K562 (cell line): ENCODE results near the gene PRKAR2B. TPM values are rescaled to one million over a fixed set of nuclear protein-coding genes. Genes with fewer than 3 reads are reported as not detected.
A peak's percentile ranks its signal among the peaks of the same experiment; 100 is the strongest.

Experiments used
- ATAC-seq: fragments of 200-7000 bp; cut with Tn5 transposase; 3 replicates; pipeline ENCODE4 v1.9.1; 2020; ENCODE audit warnings: moderate library complexity
- BruUV-seq: library from RNA; stranded (reverse); fragments of 400-500 nt; replicated peaks from 2 replicates; lab custom pipeline; 2021; lab: Mats Ljungman, UMichigan
- CTCF ChIA-PET: fragments of 300-600 bp; formaldehyde crosslinking; extraction: SDS; loops from one replicate; lab custom pipeline; 2021; ENCODE audit warnings: low intra/inter-chr PET ratio; lab: Yijun Ruan, JAX
- POLR2A ChIA-PET: fragments of 300-600, 350-650 bp; sonication (Branson Sonifier 250); formaldehyde crosslinking; extraction: SDS; loops from one replicate; lab custom pipeline; 2021; ENCODE audit warnings: antibody characterized with exemption, inconsistent platforms; lab: Yijun Ruan, JAX
- DNase-seq, 4 experiments: peaks; one replicate each; pipeline versions ENCODE4 v3.0.0 to v3.0.0-alpha.2; 2011 to 2018; ENCODE audit warnings: low spot score in 3 of 4, mixed read lengths in 3 of 4; ENCODE audit errors: extremely low read depth in 1 of 4
- FAIRE-seq: peaks from 2 replicates; lab custom pipeline; 2011; peaks lifted over from hg19 to GRCh38; lab: Jason Lieb, UNC
- H2AFZ ChIP-seq: 2 replicates; pipeline ENCODE4 v1.6.0; 2011; ENCODE audit warnings: low read depth, low read length, control low read depth, inconsistent platforms
- H3K27ac ChIP-seq: fragments of 200-600 bp; 3 replicates; pipeline ENCODE4 v1.8.0; 2011; ENCODE audit warnings: low read depth, mild to moderate bottlenecking, control low read depth, inconsistent platforms, low read length, moderate library complexity, mixed read lengths; ENCODE audit errors: extremely low read depth
- H3K27me3 ChIP-seq, 2 experiments: fragments of 300-600 bp in 1 of 2; 2 replicates in 1 of 2; 3 replicates in 1 of 2; pipeline versions ENCODE4 v1.6.0 to v1.8.0; 2011; ENCODE audit warnings: inconsistent platforms in 2 of 2, low read length in 2 of 2, mild to moderate bottlenecking in 1 of 2, mixed read lengths in 1 of 2, moderate library complexity in 1 of 2; ENCODE audit not compliant: control insufficient read depth in 2 of 2, insufficient read depth in 2 of 2
- H3K36me3 ChIP-seq: fragments of 300-600 bp; 3 replicates; pipeline ENCODE4 v1.8.0; 2011; ENCODE audit warnings: mild to moderate bottlenecking, low read length, inconsistent platforms; ENCODE audit not compliant: control insufficient read depth, insufficient read depth
- H3K4me1 ChIP-seq, 2 experiments: fragments of 200-600 bp in 1 of 2; replicated peaks in 1 of 2; 2 replicates in 1 of 2; 3 replicates in 1 of 2; pipeline versions ENCODE4 v1.5.1 to v1.8.0; 2011; ENCODE audit warnings: inconsistent platforms in 2 of 2, low read length in 2 of 2, mild to moderate bottlenecking in 1 of 2, mixed read lengths in 1 of 2, moderate library complexity in 1 of 2; ENCODE audit not compliant: control insufficient read depth in 2 of 2, insufficient read depth in 2 of 2
- H3K4me2 ChIP-seq: 2 replicates; pipeline ENCODE4 v1.6.1; 2011; ENCODE audit warnings: low read length, control low read depth, inconsistent platforms, mixed read lengths; ENCODE audit not compliant: insufficient read depth
- H3K4me3 ChIP-seq: fragments of 200-600 bp; sonication (generic), shearing (Covaris generic); 2 replicates; pipeline ENCODE4 v1.5.1; 2016; ENCODE audit warnings: control low read depth, inconsistent platforms
- H3K79me2 ChIP-seq: fragments of 200-600 bp; 3 replicates; pipeline ENCODE4 v1.8.0; 2011; ENCODE audit warnings: low read length, inconsistent platforms; ENCODE audit not compliant: control insufficient read depth, insufficient read depth
- H3K9ac ChIP-seq, 2 experiments: 2 replicates each; pipeline versions ENCODE4 v1.6.0 to v1.6.1; 2011; ENCODE audit warnings: low read depth in 2 of 2, low read length in 2 of 2, control low read depth in 1 of 2, inconsistent platforms in 1 of 2, mild to moderate bottlenecking in 1 of 2, mixed read lengths in 1 of 2; ENCODE audit not compliant: insufficient read depth in 1 of 2
- H3K9me1 ChIP-seq: one replicate; pipeline ENCODE4 v1.6.0; 2011; ENCODE audit warnings: inconsistent platforms, mild to moderate bottlenecking, low read length, moderate library complexity; ENCODE audit not compliant: control insufficient read depth, insufficient read depth
- H3K9me3 ChIP-seq: replicated peaks from 2 replicates; pipeline ENCODE4 v1.5.1; 2011; ENCODE audit warnings: low read depth, low read length, inconsistent platforms; ENCODE audit not compliant: control insufficient read depth, insufficient read depth
- H4K20me1 ChIP-seq: replicated peaks from 2 replicates; pipeline ENCODE4 v1.6.1; 2011; ENCODE audit warnings: low read length, inconsistent platforms, mixed read lengths; ENCODE audit not compliant: control insufficient read depth, insufficient read depth
- DNMT1 ChIP-seq: fragments of 450-650 bp; IDR thresholded peaks from 2 replicates; pipeline ENCODE4 v1.6.1; 2016; ENCODE audit warnings: antibody characterized with exemption, mild to moderate bottlenecking
- TEAD4 ChIP-seq, 2 experiments: sonication (generic) in 1 of 2; formaldehyde crosslinking in 1 of 2; IDR thresholded peaks; 2 replicates each; pipeline versions ENCODE4 v1.6.1 to v1.8.0; 2012 to 2022; ENCODE audit warnings: borderline replicate concordance in 1 of 2, inconsistent platforms in 1 of 2, low read length in 1 of 2, mild to moderate bottlenecking in 1 of 2, missing genetic modification reagents in 1 of 2
- ZNF274 ChIP-seq: IDR thresholded peaks from 2 replicates; pipeline ENCODE4 v1.6.1; 2011; ENCODE audit warnings: low read depth, mild to moderate bottlenecking, low read length, moderate library complexity, borderline replicate concordance
- ZNF583 ChIP-seq: fragments of 250-450 bp; sonication (Bioruptor Pico); IDR thresholded peaks from 2 replicates; pipeline ENCODE4 v1.4.0; 2020
- WGBS: fragments of 100-300 bp; shearing (Covaris generic); methylation state at CpG from one replicate; pipeline ENCODE4 v1.1.6; 2016; ENCODE audit warnings: low coverage, mixed read lengths; ENCODE audit not compliant: insufficient coverage; ENCODE audit errors: missing lambda C conversion rate; 5-methylcytosine and 5-hydroxymethylcytosine counted together
- in situ Hi-C: fragments of 300-500 bp; cut with MboI; formaldehyde crosslinking; loops from 4 replicates; pipeline ENCODE4 v1.15.0; 2018; ENCODE audit warnings: inconsistent platforms, mixed read lengths
- intact Hi-C: fragments of 100-400 bp; cut with micrococcal nuclease; formaldehyde crosslinking; loops from 2 replicates; pipeline ENCODE4 v1.14.2; 2022
- polyA plus RNA-seq, 8 experiments: library from polyadenylated mRNA; depleted of rRNA in 4 of 8; stranded (reverse) in 5 of 8; unstranded in 3 of 8; fragments of >200 nt; fragmentation: Nextera tagmentation in 2 of 8; fragmentation: Illumina TruSeq in 1 of 8; extraction: Ambion mirVana in 2 of 8; extraction: Trizol in 1 of 8; gene quantifications; 2 replicates each; pipeline versions ENCODE4 v1.2.1 to v1.2.3, GENCODE V29; 2011 to 2014; ENCODE audit warnings: inconsistent platforms in 1 of 8, missing spikeins in 1 of 8
- total RNA-seq, 7 experiments: library from RNA; depleted of rRNA in 6 of 7; stranded (reverse); fragments of >200 nt in 6 of 7; fragmentation: Illumina TruSeq in 2 of 7; extraction: Trizol in 2 of 7; gene quantifications; 2 replicates each; pipeline versions ENCODE4 v1.2.1 to v1.2.3, GENCODE V29; 2011 to 2021; ENCODE audit warnings: low replicate concordance in 1 of 7
- TF ChIP-seq, protein P1 (sequence below): fragments of 450-650 bp; formaldehyde crosslinking; IDR thresholded peaks from 2 replicates; pipeline ENCODE4 v1.4.0; 2020; ENCODE audit warnings: mild to moderate bottlenecking
- TF ChIP-seq, protein P2 (sequence below): fragments of 250-450 bp; sonication (Bioruptor Pico); IDR thresholded peaks from 2 replicates; pipeline ENCODE4 v1.5.0; 2021
- TF ChIP-seq, protein P3 (sequence below): fragments of 250-450 bp; sonication (Bioruptor Pico); IDR thresholded peaks from 2 replicates; pipeline ENCODE4 v1.4.0; 2020
- TF ChIP-seq, protein P4 (sequence below): fragments of 250-450 bp; sonication (Bioruptor Pico); IDR thresholded peaks from 2 replicates; pipeline ENCODE4 v1.4.0; 2020
- TF ChIP-seq, protein P5 (sequence below): fragments of 200-400 bp; formaldehyde crosslinking; IDR thresholded peaks from 2 replicates; pipeline ENCODE4 v1.6.1; 2017; ENCODE audit warnings: mild to moderate bottlenecking, low read depth, low read length, moderate library complexity

The PRKAR2B gene
- total and polyA plus RNA-seq, 9 of the 15 experiments (the other 6 are each of a cell fraction or from before 2014, with no cell fraction given) = 59.0 to 173 (median 129) TPM

DNA sequence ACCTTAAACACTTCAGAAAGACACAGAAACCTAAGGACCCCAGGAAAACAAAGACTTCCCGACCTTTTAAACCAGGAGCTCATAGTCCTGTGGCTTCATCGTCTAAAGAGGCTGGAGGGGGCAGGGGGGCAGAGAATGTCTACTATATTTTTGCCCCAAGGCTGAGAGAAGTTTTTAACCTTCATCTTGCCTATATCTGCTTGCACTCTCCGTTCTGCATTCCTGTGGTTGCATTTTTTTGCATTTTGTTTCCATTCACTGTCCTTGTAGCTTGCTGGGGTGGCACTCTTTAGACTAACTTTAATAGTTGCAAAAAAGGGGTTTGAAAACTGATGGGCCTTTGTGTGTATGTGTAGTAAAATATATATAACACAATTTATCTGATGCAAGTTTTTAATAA, 23.7 kb downstream of the PRKAR2B start:
- peaks cover 6 to 34% of the 10 kb centered on the region in 2 experiments; a peak in 3 of 5 replicates for H3K4me1 ChIP-seq
- no peak overlapping the region for H2AFZ ChIP-seq
- no peak overlapping the region for H3K4me2 ChIP-seq
- H3K36me3 ChIP-seq = peaks cover 30% of the 10 kb centered on the region
- no TSS peak for BruUV-seq
- no peak overlapping the region for H3K27ac ChIP-seq
- FAIRE-seq (no peak), DNase-seq (no peak), ATAC-seq (no peak)
- H3K9me3 ChIP-seq = peaks cover 3% of the 10 kb centered on the region; the same call in 1 of the 2 replicates
- H3K9me1 ChIP-seq = no peaks in the 10 kb centered on the region
- no peak overlapping the region for H3K9ac ChIP-seq
- ChIA-PET CTCF (no interaction called here), POLR2A (interaction anchor here (1.0 to 2.6 kb wide), 4 partner anchors 9 to 14 kb away, joined by 3 to 16 read pairs (median 6); no protein-coding TSS in a partner anchor)
- H3K4me3 ChIP-seq = no peak overlapping the region
- in situ Hi-C loops (no loop called here), intact Hi-C loops (no loop called here)
- H3K27me3 ChIP-seq = no peaks in the 10 kb centered on the region
- WGBS = 30% methylated on average over 3 of the region's 3 CpGs
- 0 out of 2 replicates have a peak, but pooled peaks cover 4% of the 10 kb centered on the region for H4K20me1 ChIP-seq
- H3K79me2 ChIP-seq = peaks cover 96% of the 10 kb centered on the region
- TF ChIP-seq, protein P1, sequence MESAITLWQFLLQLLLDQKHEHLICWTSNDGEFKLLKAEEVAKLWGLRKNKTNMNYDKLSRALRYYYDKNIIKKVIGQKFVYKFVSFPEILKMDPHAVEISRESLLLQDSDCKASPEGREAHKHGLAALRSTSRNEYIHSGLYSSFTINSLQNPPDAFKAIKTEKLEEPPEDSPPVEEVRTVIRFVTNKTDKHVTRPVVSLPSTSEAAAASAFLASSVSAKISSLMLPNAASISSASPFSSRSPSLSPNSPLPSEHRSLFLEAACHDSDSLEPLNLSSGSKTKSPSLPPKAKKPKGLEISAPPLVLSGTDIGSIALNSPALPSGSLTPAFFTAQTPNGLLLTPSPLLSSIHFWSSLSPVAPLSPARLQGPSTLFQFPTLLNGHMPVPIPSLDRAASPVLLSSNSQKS = no peak
- TF ChIP-seq, protein P2, sequence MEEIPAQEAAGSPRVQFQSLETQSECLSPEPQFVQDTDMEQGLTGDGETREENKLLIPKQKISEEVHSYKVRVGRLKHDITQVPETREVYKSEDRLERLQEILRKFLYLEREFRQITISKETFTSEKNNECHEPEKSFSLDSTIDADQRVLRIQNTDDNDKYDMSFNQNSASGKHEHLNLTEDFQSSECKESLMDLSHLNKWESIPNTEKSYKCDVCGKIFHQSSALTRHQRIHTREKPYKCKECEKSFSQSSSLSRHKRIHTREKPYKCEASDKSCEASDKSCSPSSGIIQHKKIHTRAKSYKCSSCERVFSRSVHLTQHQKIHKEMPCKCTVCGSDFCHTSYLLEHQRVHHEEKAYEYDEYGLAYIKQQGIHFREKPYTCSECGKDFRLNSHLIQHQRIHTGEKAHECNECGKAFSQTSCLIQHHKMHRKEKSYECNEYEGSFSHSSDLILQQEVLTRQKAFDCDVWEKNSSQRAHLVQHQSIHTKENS (CRISPR knock-in tag) = no peak
- TF ChIP-seq ZNF274 (no peak), ZNF583 (CRISPR knock-in tag) (no peak), TEAD4 (IDR thresholded peaks at IDR 0.05; ENCODE audit: low read length) (peak; percentile 35; the same call in 1 of the 2 replicates), TEAD4 (CRISPR knock-in tag; IDR thresholded peaks at IDR 0.05; ENCODE audit: borderline replicate concordance) (no peak), DNMT1 (no peak)
- TF ChIP-seq, protein P3, sequence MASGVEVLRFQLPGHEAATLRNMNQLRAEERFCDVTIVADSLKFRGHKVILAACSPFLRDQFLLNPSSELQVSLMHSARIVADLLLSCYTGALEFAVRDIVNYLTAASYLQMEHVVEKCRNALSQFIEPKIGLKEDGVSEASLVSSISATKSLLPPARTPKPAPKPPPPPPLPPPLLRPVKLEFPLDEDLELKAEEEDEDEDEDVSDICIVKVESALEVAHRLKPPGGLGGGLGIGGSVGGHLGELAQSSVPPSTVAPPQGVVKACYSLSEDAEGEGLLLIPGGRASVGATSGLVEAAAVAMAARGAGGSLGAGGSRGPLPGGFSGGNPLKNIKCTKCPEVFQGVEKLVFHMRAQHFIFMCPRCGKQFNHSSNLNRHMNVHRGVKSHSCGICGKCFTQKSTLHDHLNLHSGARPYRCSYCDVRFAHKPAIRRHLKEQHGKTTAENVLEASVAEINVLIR (CRISPR knock-in tag) = no peak
- TF ChIP-seq, protein P4, sequence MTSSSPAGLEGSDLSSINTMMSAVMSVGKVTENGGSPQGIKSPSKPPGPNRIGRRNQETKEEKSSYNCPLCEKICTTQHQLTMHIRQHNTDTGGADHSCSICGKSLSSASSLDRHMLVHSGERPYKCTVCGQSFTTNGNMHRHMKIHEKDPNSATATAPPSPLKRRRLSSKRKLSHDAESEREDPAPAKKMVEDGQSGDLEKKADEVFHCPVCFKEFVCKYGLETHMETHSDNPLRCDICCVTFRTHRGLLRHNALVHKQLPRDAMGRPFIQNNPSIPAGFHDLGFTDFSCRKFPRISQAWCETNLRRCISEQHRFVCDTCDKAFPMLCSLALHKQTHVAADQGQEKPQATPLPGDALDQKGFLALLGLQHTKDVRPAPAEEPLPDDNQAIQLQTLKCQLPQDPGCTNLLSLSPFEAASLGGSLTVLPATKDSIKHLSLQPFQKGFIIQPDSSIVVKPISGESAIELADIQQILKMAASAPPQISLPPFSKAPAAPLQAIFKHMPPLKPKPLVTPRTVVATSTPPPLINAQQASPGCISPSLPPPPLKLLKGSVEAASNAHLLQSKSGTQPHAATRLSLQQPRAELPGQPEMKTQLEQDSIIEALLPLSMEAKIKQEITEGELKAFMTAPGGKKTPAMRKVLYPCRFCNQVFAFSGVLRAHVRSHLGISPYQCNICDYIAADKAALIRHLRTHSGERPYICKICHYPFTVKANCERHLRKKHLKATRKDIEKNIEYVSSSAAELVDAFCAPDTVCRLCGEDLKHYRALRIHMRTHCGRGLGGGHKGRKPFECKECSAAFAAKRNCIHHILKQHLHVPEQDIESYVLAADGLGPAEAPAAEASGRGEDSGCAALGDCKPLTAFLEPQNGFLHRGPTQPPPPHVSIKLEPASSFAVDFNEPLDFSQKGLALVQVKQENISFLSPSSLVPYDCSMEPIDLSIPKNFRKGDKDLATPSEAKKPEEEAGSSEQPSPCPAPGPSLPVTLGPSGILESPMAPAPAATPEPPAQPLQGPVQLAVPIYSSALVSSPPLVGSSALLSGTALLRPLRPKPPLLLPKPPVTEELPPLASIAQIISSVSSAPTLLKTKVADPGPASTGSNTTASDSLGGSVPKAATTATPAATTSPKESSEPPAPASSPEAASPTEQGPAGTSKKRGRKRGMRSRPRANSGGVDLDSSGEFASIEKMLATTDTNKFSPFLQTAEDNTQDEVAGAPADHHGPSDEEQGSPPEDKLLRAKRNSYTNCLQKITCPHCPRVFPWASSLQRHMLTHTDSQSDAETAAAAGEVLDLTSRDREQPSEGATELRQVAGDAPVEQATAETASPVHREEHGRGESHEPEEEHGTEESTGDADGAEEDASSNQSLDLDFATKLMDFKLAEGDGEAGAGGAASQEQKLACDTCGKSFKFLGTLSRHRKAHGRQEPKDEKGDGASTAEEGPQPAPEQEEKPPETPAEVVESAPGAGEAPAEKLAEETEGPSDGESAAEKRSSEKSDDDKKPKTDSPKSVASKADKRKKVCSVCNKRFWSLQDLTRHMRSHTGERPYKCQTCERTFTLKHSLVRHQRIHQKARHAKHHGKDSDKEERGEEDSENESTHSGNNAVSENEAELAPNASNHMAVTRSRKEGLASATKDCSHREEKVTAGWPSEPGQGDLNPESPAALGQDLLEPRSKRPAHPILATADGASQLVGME (CRISPR knock-in tag) = no peak
- TF ChIP-seq, protein P5, sequence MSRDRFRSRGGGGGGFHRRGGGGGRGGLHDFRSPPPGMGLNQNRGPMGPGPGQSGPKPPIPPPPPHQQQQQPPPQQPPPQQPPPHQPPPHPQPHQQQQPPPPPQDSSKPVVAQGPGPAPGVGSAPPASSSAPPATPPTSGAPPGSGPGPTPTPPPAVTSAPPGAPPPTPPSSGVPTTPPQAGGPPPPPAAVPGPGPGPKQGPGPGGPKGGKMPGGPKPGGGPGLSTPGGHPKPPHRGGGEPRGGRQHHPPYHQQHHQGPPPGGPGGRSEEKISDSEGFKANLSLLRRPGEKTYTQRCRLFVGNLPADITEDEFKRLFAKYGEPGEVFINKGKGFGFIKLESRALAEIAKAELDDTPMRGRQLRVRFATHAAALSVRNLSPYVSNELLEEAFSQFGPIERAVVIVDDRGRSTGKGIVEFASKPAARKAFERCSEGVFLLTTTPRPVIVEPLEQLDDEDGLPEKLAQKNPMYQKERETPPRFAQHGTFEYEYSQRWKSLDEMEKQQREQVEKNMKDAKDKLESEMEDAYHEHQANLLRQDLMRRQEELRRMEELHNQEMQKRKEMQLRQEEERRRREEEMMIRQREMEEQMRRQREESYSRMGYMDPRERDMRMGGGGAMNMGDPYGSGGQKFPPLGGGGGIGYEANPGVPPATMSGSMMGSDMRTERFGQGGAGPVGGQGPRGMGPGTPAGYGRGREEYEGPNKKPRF = no peak
